Prostate gland (tissue), 2 donors: ENCODE results near the gene ARID3B.

Experiments
- POLR2A ChIP-seq: fragments of 450-650 bp; IDR thresholded peaks from one replicate; pipeline ENCODE4 v1.6.1; 2016; ENCODE audit warnings: antibody characterized with exemption, mild to moderate bottlenecking
- POLR2AphosphoS5 ChIP-seq: sonication (generic); formaldehyde crosslinking; IDR thresholded peaks from one replicate; pipeline ENCODE4 v1.6.1; 2017; ENCODE audit warnings: antibody characterized with exemption
- TF ChIP-seq, protein P1 (sequence below), 4 experiments: fragments of 200-600 bp in 2 of 4; fragments of 450-650 bp in 2 of 4; sonication (generic) in 2 of 4; IDR thresholded peaks; 1 replicate in 3 of 4; 2 replicates in 1 of 4; pipeline ENCODE4 v1.5.1; 2016 to 2019; ENCODE audit warnings: antibody characterized with exemption in 4 of 4, mild to moderate bottlenecking in 2 of 4, moderate library complexity in 2 of 4

- no peak for TF ChIP-seq POLR2A
- TF ChIP-seq, protein P1, sequence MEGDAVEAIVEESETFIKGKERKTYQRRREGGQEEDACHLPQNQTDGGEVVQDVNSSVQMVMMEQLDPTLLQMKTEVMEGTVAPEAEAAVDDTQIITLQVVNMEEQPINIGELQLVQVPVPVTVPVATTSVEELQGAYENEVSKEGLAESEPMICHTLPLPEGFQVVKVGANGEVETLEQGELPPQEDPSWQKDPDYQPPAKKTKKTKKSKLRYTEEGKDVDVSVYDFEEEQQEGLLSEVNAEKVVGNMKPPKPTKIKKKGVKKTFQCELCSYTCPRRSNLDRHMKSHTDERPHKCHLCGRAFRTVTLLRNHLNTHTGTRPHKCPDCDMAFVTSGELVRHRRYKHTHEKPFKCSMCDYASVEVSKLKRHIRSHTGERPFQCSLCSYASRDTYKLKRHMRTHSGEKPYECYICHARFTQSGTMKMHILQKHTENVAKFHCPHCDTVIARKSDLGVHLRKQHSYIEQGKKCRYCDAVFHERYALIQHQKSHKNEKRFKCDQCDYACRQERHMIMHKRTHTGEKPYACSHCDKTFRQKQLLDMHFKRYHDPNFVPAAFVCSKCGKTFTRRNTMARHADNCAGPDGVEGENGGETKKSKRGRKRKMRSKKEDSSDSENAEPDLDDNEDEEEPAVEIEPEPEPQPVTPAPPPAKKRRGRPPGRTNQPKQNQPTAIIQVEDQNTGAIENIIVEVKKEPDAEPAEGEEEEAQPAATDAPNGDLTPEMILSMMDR (IDR thresholded peaks at IDR 0.05), result peak; percentile 54 to 72 (median 60)
- no peak for TF ChIP-seq POLR2AphosphoS5
Observed at GRCh38 chr15:74631935-74632560, 91.0 kb downstream of the ARID3B start.
